IMR-90 (cell line): ENCODE results near the gene DGLUCY. TPM values are rescaled to one million over a fixed set of nuclear protein-coding genes. Genes with fewer than 3 reads are reported as not detected.

Experiments
- ATAC-seq: fragments of 200-7000 bp; cut with Tn5 transposase; 2 replicates; pipeline ENCODE4 v1.9.1; 2020; ENCODE audit warnings: low read depth, mild to moderate bottlenecking, moderate library complexity
- BruUV-seq: library from RNA; stranded (reverse); fragments of 400-500 nt; replicated peaks from 2 replicates; lab custom pipeline; 2021; lab: Mats Ljungman, UMichigan
- CTCF ChIA-PET: fragments of 300-600 bp; formaldehyde crosslinking; extraction: SDS; loops from one replicate; lab custom pipeline; 2021; ENCODE audit warnings: antibody characterized with exemption; lab: Yijun Ruan, JAX
- POLR2A ChIA-PET: fragments of 300-600 bp; sonication (Branson Sonifier 250); formaldehyde crosslinking; loops from one replicate; lab custom pipeline; 2022; ENCODE audit warnings: antibody characterized with exemption; ENCODE audit not compliant: unreplicated experiment; lab: Charles Lee
- DNase-seq: peaks from one replicate; pipeline ENCODE4 v3.0.0; 2013
- H2AFZ ChIP-seq: replicated peaks from 2 replicates; pipeline ENCODE3; 2013; ENCODE audit warnings: low read length, mild to moderate bottlenecking; ENCODE audit not compliant: poor library complexity
- H2AK5ac ChIP-seq: 2 replicates; pipeline ENCODE4 v1.6.1; 2013; ENCODE audit warnings: low read depth, low read length, inconsistent platforms
- H2AK9ac ChIP-seq: replicated peaks from 2 replicates; pipeline ENCODE3; 2013; ENCODE audit warnings: mild to moderate bottlenecking, low read depth, low read length, moderate library complexity; ENCODE audit not compliant: poor library complexity
- H2BK120ac ChIP-seq: 2 replicates; pipeline ENCODE4 v1.6.1; 2013; ENCODE audit warnings: low read depth, low read length, inconsistent platforms
- H2BK15ac ChIP-seq: 3 replicates; pipeline ENCODE4 v1.6.1; 2013; ENCODE audit warnings: low read depth, low read length, inconsistent platforms
- H2BK20ac ChIP-seq: 2 replicates; pipeline ENCODE4 v1.6.1; 2013; ENCODE audit warnings: low read depth, mild to moderate bottlenecking, inconsistent platforms, low read length, moderate library complexity
- H2BK5ac ChIP-seq: 2 replicates; pipeline ENCODE4 v1.6.1; 2013; ENCODE audit warnings: mild to moderate bottlenecking, low read depth, low read length, inconsistent platforms; ENCODE audit not compliant: poor library complexity, severe bottlenecking
- H3K14ac ChIP-seq: replicated peaks from 2 replicates; pipeline ENCODE4 v1.6.1; 2013; ENCODE audit warnings: low read depth, low read length, inconsistent platforms
- H3K18ac ChIP-seq: 2 replicates; pipeline ENCODE4 v1.6.1; 2013; ENCODE audit warnings: low read depth, low read length, control low read depth
- H3K23ac ChIP-seq: 2 replicates; pipeline ENCODE4 v1.6.1; 2013; ENCODE audit warnings: low read depth, low read length, inconsistent platforms
- H3K27ac ChIP-seq: 2 replicates; pipeline ENCODE4 v1.5.1; 2013; ENCODE audit warnings: mild to moderate bottlenecking, control low read depth, low read length; ENCODE audit not compliant: insufficient read depth
- H3K27me3 ChIP-seq: 2 replicates; pipeline ENCODE4 v1.6.1; 2013; ENCODE audit warnings: low read length; ENCODE audit not compliant: control insufficient read depth, insufficient read depth
- H3K36me3 ChIP-seq: 2 replicates; pipeline ENCODE4 v1.6.1; 2013; ENCODE audit warnings: low read length, mixed read lengths; ENCODE audit not compliant: control insufficient read depth, insufficient read depth
- H3K4ac ChIP-seq: 2 replicates; pipeline ENCODE4 v1.6.1; 2013; ENCODE audit warnings: low read depth, low read length, inconsistent platforms
- H3K4me1 ChIP-seq: 2 replicates; pipeline ENCODE4 v1.6.1; 2013; ENCODE audit warnings: low read length, mixed read lengths; ENCODE audit not compliant: control insufficient read depth, insufficient read depth
- H3K4me2 ChIP-seq: 2 replicates; pipeline ENCODE4 v1.6.1; 2013; ENCODE audit warnings: low read depth, mild to moderate bottlenecking, control low read depth, low read length, moderate library complexity
- H3K4me3 ChIP-seq: 2 replicates; pipeline ENCODE4 v1.5.1; 2013; ENCODE audit warnings: low read depth, mild to moderate bottlenecking, control low read depth, low read length, moderate library complexity; ENCODE audit not compliant: insufficient read depth
- H3K56ac ChIP-seq: 2 replicates; pipeline ENCODE4 v1.6.1; 2013; ENCODE audit warnings: low read length, inconsistent platforms; ENCODE audit not compliant: insufficient read depth; ENCODE audit errors: extremely low read depth
- H3K79me1 ChIP-seq, 2 experiments: 2 replicates each; pipeline ENCODE4 v1.6.1; 2013; ENCODE audit warnings: low read length in 2 of 2, inconsistent platforms in 1 of 2, low read depth in 1 of 2
- H3K9ac ChIP-seq: 2 replicates; pipeline ENCODE4 v1.6.1; 2013; ENCODE audit warnings: low read depth, low read length, control low read depth
- H3K9me1 ChIP-seq: 2 replicates; pipeline ENCODE4 v1.6.1; 2013; ENCODE audit warnings: low read length, inconsistent platforms; ENCODE audit not compliant: insufficient read depth
- H3K9me3 ChIP-seq: 2 replicates; pipeline ENCODE4 v1.6.1; 2013; ENCODE audit warnings: low read length; ENCODE audit not compliant: control insufficient read depth, insufficient read depth
- H4K20me1 ChIP-seq: 2 replicates; pipeline ENCODE4 v1.6.1; 2013; ENCODE audit warnings: low read length, inconsistent platforms; ENCODE audit not compliant: insufficient read depth
- H4K5ac ChIP-seq: 2 replicates; pipeline ENCODE4 v1.6.1; 2013; ENCODE audit warnings: mild to moderate bottlenecking, low read depth, low read length, control low read depth
- H4K8ac ChIP-seq, 2 experiments: 2 replicates each; pipeline ENCODE4 v1.6.1; 2013; ENCODE audit warnings: low read depth in 2 of 2, low read length in 2 of 2, control low read depth in 1 of 2, inconsistent platforms in 1 of 2
- H4K91ac ChIP-seq: 2 replicates; pipeline ENCODE4 v1.6.1; 2013; ENCODE audit warnings: low read depth, low read length, inconsistent platforms; ENCODE audit not compliant: insufficient read depth
- FOS ChIP-seq: fragments of 150-350 bp; IDR thresholded peaks from 2 replicates; pipeline ENCODE4 v1.6.1; 2016; ENCODE audit warnings: low read depth, low read length
- MAZ ChIP-seq: IDR thresholded peaks from 2 replicates; pipeline ENCODE4 v1.6.1; 2012; ENCODE audit warnings: low read depth, mild to moderate bottlenecking, low read length, improper control_type of control experiment, moderate library complexity, borderline replicate concordance
- MXI1 ChIP-seq: IDR thresholded peaks from 2 replicates; pipeline ENCODE4 v1.6.1; 2012; ENCODE audit warnings: low read depth, mild to moderate bottlenecking, low read length, moderate library complexity, borderline replicate concordance
- POLR2A ChIP-seq: IDR thresholded peaks from 2 replicates; pipeline ENCODE4 v1.6.1; 2012; ENCODE audit warnings: mild to moderate bottlenecking, low read depth, low read length
- RAD21 ChIP-seq: IDR thresholded peaks from 2 replicates; pipeline ENCODE4 v1.6.1; 2012; ENCODE audit warnings: low read length, improper control_type of control experiment
- RCOR1 ChIP-seq: IDR thresholded peaks from 2 replicates; pipeline ENCODE4 v1.6.1; 2012; ENCODE audit warnings: mild to moderate bottlenecking, low read length, improper control_type of control experiment; ENCODE audit not compliant: insufficient replicate concordance
- RFX5 ChIP-seq: IDR thresholded peaks from 2 replicates; pipeline ENCODE4 v1.8.0; 2012; ENCODE audit warnings: low read depth, mild to moderate bottlenecking, low read length, moderate library complexity
- WGBS, 2 experiments: methylation state at CpG; one replicate each; pipeline versions ENCODE4 v1.1.5 to v1.1.7; 2013; ENCODE audit warnings: missing lambda C conversion rate in 2 of 2; ENCODE audit not compliant: insufficient read length in 1 of 2; ENCODE audit errors: extremely low coverage in 2 of 2; 5-methylcytosine and 5-hydroxymethylcytosine counted together
- dilution Hi-C: fragments of 300-500 bp; cut with HindIII; formaldehyde crosslinking; loops from one replicate; pipeline ENCODE4 v1.14.3; 2018; ENCODE audit warnings: low sequenced_read_pairs; ENCODE audit not compliant: unreplicated experiment
- in situ Hi-C: fragments of 300-500 bp; cut with MboI; formaldehyde crosslinking; loops from 3 replicates; pipeline ENCODE4 v1.14.3; 2019; ENCODE audit warnings: low sequenced_read_pairs, inconsistent platforms, mixed read lengths
- intact Hi-C: fragments of 100-400 bp; cut with micrococcal nuclease; formaldehyde crosslinking; loops from 2 replicates; pipeline ENCODE4 v1.10.0; 2022
- polyA plus RNA-seq, 3 experiments: library from polyadenylated mRNA; depleted of rRNA; stranded (reverse); fragments of >200 nt; gene quantifications; 2 replicates each; pipeline ENCODE4 v1.2.3, GENCODE V29; 2012; ENCODE audit warnings: low replicate concordance in 1 of 3
- total RNA-seq: library from RNA; depleted of rRNA; stranded (reverse); fragments of >200 nt; gene quantifications from 2 replicates; pipeline ENCODE4 v1.2.3, GENCODE V29; 2012
- TF ChIP-seq, protein P1 (sequence below): fragments of 150-350 bp; IDR thresholded peaks from 2 replicates; pipeline ENCODE4 v1.6.1; 2016; ENCODE audit warnings: low read depth, mild to moderate bottlenecking, low read length, moderate library complexity, borderline replicate concordance

DGLUCY gene
- total and polyA plus RNA-seq, 2 of the 4 experiments (the other 2 are of a cell fraction), result 8.5 to 13.3 TPM

DNA sequence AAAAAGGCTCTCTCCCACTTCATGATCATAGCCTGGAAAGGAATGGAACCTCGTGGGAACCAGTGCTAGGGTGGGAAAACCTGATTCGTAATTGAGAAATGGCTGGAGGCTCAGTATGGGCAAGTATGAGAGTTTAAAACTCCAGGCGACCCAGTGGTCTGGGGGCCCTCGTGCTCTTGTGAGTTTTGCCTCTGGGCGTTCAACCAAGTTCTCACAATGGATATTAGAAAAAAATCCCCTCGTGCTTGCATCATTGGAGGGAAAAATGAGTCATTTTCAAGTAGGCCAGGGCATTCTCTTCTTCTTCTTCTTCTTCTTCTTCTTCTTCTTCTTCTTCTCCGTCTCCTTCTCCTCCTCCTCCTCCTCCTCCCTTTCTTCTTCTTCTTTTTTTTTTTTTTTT is 91.6 kb downstream of the DGLUCY start:
- Histone ChIP-seq H3K9ac (no peak overlapping the region), H3K79me1 (no peaks in the 10 kb centered on the region), H3K23ac (no peak overlapping the region), H3K4me1 (no peaks in the 10 kb centered on the region), H3K27ac (no peak overlapping the region), H2AK9ac (peak overlapping the region; percentile 81), H4K20me1 (no peaks in the 10 kb centered on the region), H3K9me1 (0 out of 2 replicates have a peak, but pooled peaks cover 4% of the 10 kb centered on the region), H3K56ac (no peak overlapping the region), H3K4ac (no peak overlapping the region), H3K27me3 (no peaks in the 10 kb centered on the region), H2BK120ac (no peak overlapping the region), H2BK15ac (no peak overlapping the region), H4K8ac (no peak overlapping the region), H3K4me2 (no peak overlapping the region), H4K91ac (no peak overlapping the region), H2AK5ac (no peak overlapping the region), H2BK20ac (no peak overlapping the region), H4K5ac (no peak overlapping the region), H3K36me3 (peaks cover 10% of the 10 kb centered on the region; the same call in 1 of the 2 replicates), H2AFZ (no peak overlapping the region), H3K14ac (no peak overlapping the region), H3K18ac (no peak overlapping the region), H3K9me3 (no peaks in the 10 kb centered on the region), H3K4me3 (no peak overlapping the region), H2BK5ac (no peak overlapping the region)
- no CpG with 5 or more reads among the region's 7 CpGs for WGBS, 2 experiments
- dilution Hi-C loops, result no loop called here
- no TSS peak for BruUV-seq
- in situ Hi-C loops, result no loop called here
- no peak for ATAC-seq
- ChIA-PET POLR2A (no interaction called here), CTCF (no interaction called here)
- DNase-seq, result no peak
- intact Hi-C loops, result no loop called here
- TF ChIP-seq, protein P1, sequence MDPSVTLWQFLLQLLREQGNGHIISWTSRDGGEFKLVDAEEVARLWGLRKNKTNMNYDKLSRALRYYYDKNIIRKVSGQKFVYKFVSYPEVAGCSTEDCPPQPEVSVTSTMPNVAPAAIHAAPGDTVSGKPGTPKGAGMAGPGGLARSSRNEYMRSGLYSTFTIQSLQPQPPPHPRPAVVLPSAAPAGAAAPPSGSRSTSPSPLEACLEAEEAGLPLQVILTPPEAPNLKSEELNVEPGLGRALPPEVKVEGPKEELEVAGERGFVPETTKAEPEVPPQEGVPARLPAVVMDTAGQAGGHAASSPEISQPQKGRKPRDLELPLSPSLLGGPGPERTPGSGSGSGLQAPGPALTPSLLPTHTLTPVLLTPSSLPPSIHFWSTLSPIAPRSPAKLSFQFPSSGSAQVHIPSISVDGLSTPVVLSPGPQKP, result no peak
- TF ChIP-seq RFX5 (no peak), POLR2A (no peak), RCOR1 (no peak), FOS (no peak), RAD21 (no peak), MXI1 (no peak), MAZ (no peak)
